GM20431 (cell line): Measurements from ENCODE around the gene TMEM79.

Experiments
- in situ Hi-C: fragments of 300-500 bp; cut with MseI, MboI; formaldehyde crosslinking; loops from one replicate; pipeline ENCODE4 v1.15.0; 2020; ENCODE audit warnings: low sequenced_read_pairs; ENCODE audit not compliant: unreplicated experiment

TMEM79 gene

GRCh38 chr1:156298852-156299357, 14.8 kb downstream of the TMEM79 start, which contains the start of gene VHLL:
Gene VHLL, minus strand, starts transcription at chr1:156299307. Its CDS starts 118 bp downstream, at chr1:156299189.
- in situ Hi-C loops: no loop called here

- in situ Hi-C loops: no loop called here
Measured at GRCh38 chr1:156303241-156303640, 19.1 kb downstream of the TMEM79 start.

- in situ Hi-C loops: no loop called here
Measured at GRCh38 chr1:156305215-156305614, 21.1 kb downstream of the TMEM79 start.

- in situ Hi-C loops: no loop called here
Measured at GRCh38 chr1:156308078-156308477, 24.0 kb downstream of the TMEM79 start.

GRCh38 chr1:156310962-156311361, 26.8 kb downstream of the TMEM79 start:
- in situ Hi-C loops: no loop called here

GRCh38 chr1:156316909-156317308, 32.8 kb downstream of the TMEM79 start:
- in situ Hi-C loops: no loop called here

GRCh38 chr1:156319664-156320063, 35.5 kb downstream of the TMEM79 start:
- in situ Hi-C loops: loop anchor here (10.0 kb wide), 1 partner anchor 175 kb away; no protein-coding TSS in a partner anchor

- in situ Hi-C loops: loop anchor here (10.0 kb wide), 1 partner anchor 176 kb away; no protein-coding TSS in a partner anchor
Measured at GRCh38 chr1:156320560-156320959, 36.4 kb downstream of the TMEM79 start.

GRCh38 chr1:156323179-156323578, 39.1 kb downstream of the TMEM79 start:
- in situ Hi-C loops: loop anchor here (10.0 kb wide), 1 partner anchor 178 kb away; no protein-coding TSS in a partner anchor

GRCh38 chr1:156336242-156336641, 52.1 kb downstream of the TMEM79 start:
- in situ Hi-C loops: no loop called here

- in situ Hi-C loops: no loop called here
Measured at GRCh38 chr1:156337052-156337887, 53.1 kb downstream of the TMEM79 start.

- in situ Hi-C loops: no loop called here
Measured at GRCh38 chr1:156337888-156338179, 53.7 kb downstream of the TMEM79 start.

- in situ Hi-C loops: no loop called here
Measured at GRCh38 chr1:156338180-156338976, 54.3 kb downstream of the TMEM79 start, which contains the start of the genes CCT3 and TSACC. Gene CCT3, minus strand, starts transcription at chr1:156338292. Its CDS starts 108 bp downstream, at chr1:156338184. Gene TSACC, plus strand, starts transcription at chr1:156338526. Its CDS starts 1,232 bp downstream, at chr1:156339758.
